GM12892 (cell line): ENCODE measurements around the gene SMIM24.

Experiments used
- POLR2A ChIP-seq: IDR thresholded peaks from 2 replicates; pipeline ENCODE4 v1.6.1; 2011; ENCODE audit warnings: low read depth, low read length, control low read depth
- POLR2AphosphoS5 ChIP-seq: IDR thresholded peaks from 2 replicates; pipeline ENCODE4 v1.6.1; 2011; ENCODE audit warnings: low read depth, low read length, control low read depth

GRCh38 chr19:3516675-3517207 is 36.4 kb upstream of the SMIM24 start:
- TF ChIP-seq POLR2A (no peak), POLR2AphosphoS5 (no peak)
